ENCODE data around the gene BEND2. TPM values are rescaled to one million over a fixed set of nuclear protein-coding genes. Genes with fewer than 3 reads are reported as not detected.
A peak's percentile ranks its signal among the peaks of the same experiment; 100 is the strongest.

BEND2 gene
- polyA plus RNA-seq, 1 donor (not counting 4 experiments of a cell fraction or from before 2014, with no cell fraction given), result not detected

GRCh38 chrX:18126971-18127370, 93.7 kb downstream of the BEND2 start:
- no peak for FAIRE-seq
- dilution Hi-C loops (cut with MboI; ENCODE audit: extremely low pct_ligation_motif_present, low sequenced_read_pairs), result no loop called here
- no peak overlapping the region for H3K9ac ChIP-seq (ENCODE audit: control insufficient read depth, extremely low read depth, insufficient read depth, low read length)

GRCh38 chrX:18119856-18120255, 100.8 kb downstream of the BEND2 start:
- no peak overlapping the region for H3K9ac ChIP-seq (ENCODE audit: control insufficient read depth, extremely low read depth, insufficient read depth, low read length)
- H3K9me3 ChIP-seq (ENCODE audit: control insufficient read depth, low read depth, low read length), result no peaks in the 10 kb centered on the region
- no peak for DNase-seq (ENCODE audit: low read depth, low spot score)
- no peak overlapping the region for H3K4me3 ChIP-seq (ENCODE audit: control insufficient read depth in 2 of 3, extremely low read depth in 1 of 3, insufficient read depth in 2 of 3, low read depth in 1 of 3, low read length in 3 of 3)
- no peak overlapping the region for H3K4me2 ChIP-seq (ENCODE audit: control insufficient read depth, extremely low read depth, insufficient read depth, low read depth, low read length)
- peaks cover 3% of the 10 kb centered on the region for H3K27me3 ChIP-seq (ENCODE audit: control insufficient read depth, extremely low read depth, insufficient read depth, low read length)
- TF ChIP-seq CTCF (optimal IDR thresholded peaks at IDR 0.05 in 1 of 3, IDR thresholded peaks at IDR 0.05 in 1 of 3, conservative IDR thresholded peaks at IDR 0.05 in 1 of 3; ENCODE audit: extremely low read depth in 1 of 3, insufficient read depth in 2 of 3, low read length in 3 of 3), result peak in 2 of 3 experiments; percentile 30 to 55
- TF ChIP-seq EZH2 (IDR thresholded peaks at IDR 0.05; ENCODE audit: low read length), result no peak
- no peaks in the 10 kb centered on the region for H3K79me2 ChIP-seq (ENCODE audit: control insufficient read depth, insufficient read depth, low read length)
- H4K20me1 ChIP-seq (ENCODE audit: control insufficient read depth, extremely low read depth, insufficient read depth, low read length), result no peaks in the 10 kb centered on the region
- dilution Hi-C loops (cut with MboI; ENCODE audit: extremely low pct_ligation_motif_present, low sequenced_read_pairs), result no loop called here
- H3K9me1 ChIP-seq (ENCODE audit: control insufficient read depth, extremely low read depth, insufficient read depth, low read length), result no peaks in the 10 kb centered on the region
- H3K27ac ChIP-seq (ENCODE audit: control insufficient read depth, insufficient read depth, low read length), result no peak overlapping the region
- H3K4me1 ChIP-seq (ENCODE audit: control insufficient read depth, extremely low read depth, insufficient read depth, low read length), result no peaks in the 10 kb centered on the region
- FAIRE-seq, result no peak
- H3K36me3 ChIP-seq (ENCODE audit: control insufficient read depth in 2 of 2, extremely low read depth in 1 of 2, insufficient read depth in 2 of 2, low read length in 2 of 2), result no peaks in the 10 kb centered on the region
- H2AFZ ChIP-seq (ENCODE audit: control insufficient read depth, low read length), result no peak overlapping the region

More at GRCh38 chrX:18126971-18127370, 93.7 kb downstream of the BEND2 start:
- Histone ChIP-seq H4K20me1 (ENCODE audit: control insufficient read depth, extremely low read depth, insufficient read depth, low read length) (no peaks in the 10 kb centered on the region), H3K9me1 (ENCODE audit: control insufficient read depth, extremely low read depth, insufficient read depth, low read length) (no peaks in the 10 kb centered on the region), H3K79me2 (ENCODE audit: control insufficient read depth, insufficient read depth, low read length) (no peaks in the 10 kb centered on the region), H3K4me3 (ENCODE audit: control insufficient read depth in 2 of 3, extremely low read depth in 1 of 3, insufficient read depth in 2 of 3, low read depth in 1 of 3, low read length in 3 of 3) (no peak overlapping the region), H3K4me2 (ENCODE audit: control insufficient read depth, extremely low read depth, insufficient read depth, low read depth, low read length) (no peak overlapping the region), H2AFZ (ENCODE audit: control insufficient read depth, low read length) (no peak overlapping the region), H3K36me3 (ENCODE audit: control insufficient read depth in 2 of 2, extremely low read depth in 1 of 2, insufficient read depth in 2 of 2, low read length in 2 of 2) (no peaks in the 10 kb centered on the region), H3K27me3 (ENCODE audit: control insufficient read depth, extremely low read depth, insufficient read depth, low read length) (peaks cover 1% of the 10 kb centered on the region), H3K4me1 (ENCODE audit: control insufficient read depth, extremely low read depth, insufficient read depth, low read length) (no peaks in the 10 kb centered on the region), H3K9me3 (ENCODE audit: control insufficient read depth, low read depth, low read length) (no peaks in the 10 kb centered on the region), H3K27ac (ENCODE audit: control insufficient read depth, insufficient read depth, low read length) (no peak overlapping the region)
- no peak for TF ChIP-seq EZH2 (IDR thresholded peaks at IDR 0.05; ENCODE audit: low read length)
- no peak for TF ChIP-seq CTCF (optimal IDR thresholded peaks at IDR 0.05 in 1 of 3, IDR thresholded peaks at IDR 0.05 in 1 of 3, conservative IDR thresholded peaks at IDR 0.05 in 1 of 3; ENCODE audit: extremely low read depth in 1 of 3, insufficient read depth in 2 of 3, low read length in 3 of 3)
- no peak for DNase-seq (ENCODE audit: low read depth, low spot score)

Other genes with a start within 250 kb of the BEND2 start
- gene SCML2, start 133.8 kb upstream of the BEND2 start, polyA plus RNA-seq, result 0.55 to 1.1 TPM (median 0.64 TPM) in 3 replicates
- gene CDKL5, start 204.7 kb upstream of the BEND2 start, polyA plus RNA-seq, result 2.6 to 4.2 TPM (median 3.4 TPM) in 3 replicates